ENCODE results near the gene CACNA1I.

The CACNA1I gene

DNA sequence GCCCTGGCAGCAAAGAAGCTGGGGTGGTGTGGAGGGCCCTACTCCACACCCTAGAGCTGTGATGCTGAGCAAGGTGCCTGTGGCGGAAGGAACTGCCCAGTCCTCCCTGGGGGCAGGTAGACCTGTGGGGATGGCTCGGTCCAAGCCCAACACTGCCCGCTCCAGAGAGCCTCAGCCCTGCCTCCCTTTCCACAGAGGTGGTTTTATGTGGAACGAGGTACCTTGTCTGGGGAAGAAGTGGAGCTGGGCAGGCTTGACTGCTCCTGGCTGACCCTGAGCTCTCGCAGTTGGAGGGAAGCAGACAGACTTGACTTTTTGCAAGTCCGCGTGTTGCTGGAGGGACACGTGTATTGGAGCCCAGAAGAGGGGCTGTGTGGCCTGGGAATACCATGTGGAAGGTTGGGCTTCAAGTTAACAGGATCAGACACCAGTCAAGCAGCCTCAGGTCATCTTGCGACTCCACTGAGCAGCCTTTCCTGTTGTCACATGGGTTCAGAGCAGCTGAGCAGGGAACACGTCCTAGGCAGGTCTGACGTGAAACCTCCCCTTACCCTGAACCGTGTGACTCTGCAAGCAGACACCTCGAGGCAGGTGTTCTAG, 117.7 kb downstream of the CACNA1I start:
- FAIRE-seq (no peak), DNase-seq (ENCODE audit: insufficient read length, low spot score) (no peak)
- TF ChIP-seq, protein P1, sequence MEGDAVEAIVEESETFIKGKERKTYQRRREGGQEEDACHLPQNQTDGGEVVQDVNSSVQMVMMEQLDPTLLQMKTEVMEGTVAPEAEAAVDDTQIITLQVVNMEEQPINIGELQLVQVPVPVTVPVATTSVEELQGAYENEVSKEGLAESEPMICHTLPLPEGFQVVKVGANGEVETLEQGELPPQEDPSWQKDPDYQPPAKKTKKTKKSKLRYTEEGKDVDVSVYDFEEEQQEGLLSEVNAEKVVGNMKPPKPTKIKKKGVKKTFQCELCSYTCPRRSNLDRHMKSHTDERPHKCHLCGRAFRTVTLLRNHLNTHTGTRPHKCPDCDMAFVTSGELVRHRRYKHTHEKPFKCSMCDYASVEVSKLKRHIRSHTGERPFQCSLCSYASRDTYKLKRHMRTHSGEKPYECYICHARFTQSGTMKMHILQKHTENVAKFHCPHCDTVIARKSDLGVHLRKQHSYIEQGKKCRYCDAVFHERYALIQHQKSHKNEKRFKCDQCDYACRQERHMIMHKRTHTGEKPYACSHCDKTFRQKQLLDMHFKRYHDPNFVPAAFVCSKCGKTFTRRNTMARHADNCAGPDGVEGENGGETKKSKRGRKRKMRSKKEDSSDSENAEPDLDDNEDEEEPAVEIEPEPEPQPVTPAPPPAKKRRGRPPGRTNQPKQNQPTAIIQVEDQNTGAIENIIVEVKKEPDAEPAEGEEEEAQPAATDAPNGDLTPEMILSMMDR (IDR thresholded peaks at IDR 0.05; ENCODE audit: insufficient read depth, missing control alignments) = no peak

DNA sequence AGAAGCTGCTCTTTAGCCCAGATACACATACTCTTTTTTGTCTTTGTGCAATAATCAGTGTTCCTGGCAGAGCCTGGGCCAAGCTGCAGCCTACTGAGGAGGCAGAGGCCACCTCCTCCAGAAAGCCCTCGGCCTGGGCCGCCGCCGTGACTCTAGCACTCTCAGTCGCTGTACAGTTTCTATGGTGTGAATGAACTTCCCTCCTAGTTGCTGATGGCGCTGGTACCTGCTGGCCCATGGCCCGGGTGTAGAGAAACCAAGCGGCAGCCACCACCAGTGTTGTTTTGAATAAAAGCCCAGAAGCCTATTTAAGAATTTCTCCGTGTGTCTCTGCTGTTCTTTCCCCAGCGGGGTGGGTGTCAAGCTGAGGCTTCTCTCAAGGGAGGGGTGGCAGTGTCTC, 118.9 kb downstream of the CACNA1I start:
- no peak for DNase-seq (ENCODE audit: insufficient read length, low spot score)
- FAIRE-seq = no peak
- TF ChIP-seq, protein P1 (IDR thresholded peaks at IDR 0.05; ENCODE audit: insufficient read depth, missing control alignments) = no peak

DNA sequence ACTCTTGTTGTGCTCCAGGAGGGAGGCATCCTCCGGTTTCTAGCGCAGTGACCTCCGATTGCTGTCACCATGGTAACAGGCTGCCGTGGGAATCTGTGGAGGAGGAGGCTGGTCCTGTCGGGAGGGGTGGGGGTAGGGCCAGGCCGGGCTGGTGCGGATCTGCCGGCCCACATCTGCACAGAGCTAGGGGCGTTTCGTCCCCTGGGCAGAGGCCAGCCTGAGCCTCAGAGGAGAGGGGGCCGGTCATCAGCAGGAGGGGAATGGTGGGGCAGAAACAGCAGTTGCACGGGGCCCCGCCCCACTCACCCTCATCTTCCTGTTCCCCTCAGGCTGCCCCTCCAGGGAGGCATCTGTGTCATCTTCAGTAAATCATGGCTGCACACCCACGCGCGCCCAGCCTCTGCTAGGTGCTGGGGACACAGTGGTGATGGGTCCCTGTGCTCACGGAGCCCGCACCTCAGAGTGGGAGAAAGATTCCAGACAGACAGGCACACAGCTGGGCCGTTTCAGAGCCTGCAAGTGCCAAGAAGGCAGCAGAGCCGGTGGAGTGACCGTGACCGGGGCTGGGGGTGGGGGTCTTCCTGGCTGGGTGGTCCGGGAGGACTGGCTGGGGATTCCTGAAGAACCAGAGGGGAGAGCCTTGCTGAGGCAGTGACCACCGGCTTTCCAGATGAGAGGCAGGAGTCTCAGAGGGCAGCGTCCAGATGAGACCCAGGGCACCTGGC, 120.5 kb downstream of the CACNA1I start:
- TF ChIP-seq, protein P1 (IDR thresholded peaks at IDR 0.05; ENCODE audit: insufficient read depth, missing control alignments) = no peak
- FAIRE-seq (no peak), DNase-seq (ENCODE audit: insufficient read length, low spot score) (no peak)

DNA sequence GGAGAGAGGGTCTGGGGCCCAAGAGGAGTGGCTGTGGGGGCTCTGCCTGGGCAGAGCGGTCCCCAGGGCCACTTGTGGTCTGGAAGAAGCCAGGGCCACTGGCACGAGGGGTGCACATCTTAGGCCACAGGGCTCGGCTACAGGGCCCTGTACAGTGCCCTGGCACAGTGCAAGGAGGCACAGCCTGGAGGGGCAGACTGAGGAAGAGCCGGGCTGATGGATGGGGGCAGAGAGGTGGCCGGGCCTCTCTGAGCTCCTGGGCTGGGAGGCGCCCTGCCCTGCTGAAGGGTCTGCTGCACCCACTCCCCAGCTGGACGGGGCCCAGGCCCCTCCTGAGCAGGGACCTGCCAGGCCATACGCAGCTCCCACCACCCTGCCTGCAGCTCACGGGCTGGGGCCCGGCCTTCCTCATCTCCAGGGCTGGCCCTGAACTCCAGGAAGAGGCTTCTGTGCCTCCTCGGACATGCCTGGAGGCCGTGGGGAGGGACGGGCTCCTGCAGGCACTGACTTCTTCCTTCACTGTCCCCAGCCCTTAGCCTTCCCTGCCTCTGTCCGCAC, 123.5 kb downstream of the CACNA1I start:
- TF ChIP-seq, protein P1 (IDR thresholded peaks at IDR 0.05; ENCODE audit: insufficient read depth, missing control alignments) = no peak
- FAIRE-seq (no peak), DNase-seq (ENCODE audit: insufficient read length, low spot score) (no peak)

DNA sequence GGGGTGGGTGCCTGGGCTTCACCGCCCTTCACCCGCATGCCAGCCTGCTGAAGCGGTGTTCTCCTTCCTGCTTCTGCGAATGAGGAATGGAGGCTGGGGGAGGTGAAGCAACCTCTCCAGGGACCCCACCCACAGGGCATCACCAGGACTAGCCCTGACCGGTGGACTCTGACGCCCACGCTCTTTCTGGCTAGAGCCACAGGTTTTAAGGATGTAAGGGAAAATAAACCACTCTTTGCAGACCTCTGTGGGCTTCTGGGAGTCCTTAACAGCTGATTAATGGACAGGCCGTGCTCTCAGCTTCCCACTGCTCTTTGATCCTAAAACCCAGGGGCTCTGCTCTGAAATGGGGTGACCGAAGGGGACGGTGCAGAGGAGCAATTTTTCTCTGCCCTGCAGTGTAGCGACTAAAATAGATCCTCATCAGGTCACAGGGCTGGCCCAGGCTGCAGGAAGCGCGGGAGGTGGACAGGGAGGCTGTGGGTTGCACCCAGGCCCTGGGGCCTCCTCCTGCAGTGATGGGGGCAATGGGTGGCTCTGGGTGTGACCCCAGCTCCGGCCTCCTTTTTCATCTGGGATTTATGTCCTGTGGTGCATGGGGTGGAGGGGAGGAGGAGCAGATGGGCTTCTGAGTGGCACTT, 127.4 kb downstream of the CACNA1I start:
- DNase-seq (ENCODE audit: insufficient read length, low spot score) (no peak), FAIRE-seq (no peak)
- TF ChIP-seq, protein P1 (IDR thresholded peaks at IDR 0.05; ENCODE audit: insufficient read depth, missing control alignments) = no peak

DNA sequence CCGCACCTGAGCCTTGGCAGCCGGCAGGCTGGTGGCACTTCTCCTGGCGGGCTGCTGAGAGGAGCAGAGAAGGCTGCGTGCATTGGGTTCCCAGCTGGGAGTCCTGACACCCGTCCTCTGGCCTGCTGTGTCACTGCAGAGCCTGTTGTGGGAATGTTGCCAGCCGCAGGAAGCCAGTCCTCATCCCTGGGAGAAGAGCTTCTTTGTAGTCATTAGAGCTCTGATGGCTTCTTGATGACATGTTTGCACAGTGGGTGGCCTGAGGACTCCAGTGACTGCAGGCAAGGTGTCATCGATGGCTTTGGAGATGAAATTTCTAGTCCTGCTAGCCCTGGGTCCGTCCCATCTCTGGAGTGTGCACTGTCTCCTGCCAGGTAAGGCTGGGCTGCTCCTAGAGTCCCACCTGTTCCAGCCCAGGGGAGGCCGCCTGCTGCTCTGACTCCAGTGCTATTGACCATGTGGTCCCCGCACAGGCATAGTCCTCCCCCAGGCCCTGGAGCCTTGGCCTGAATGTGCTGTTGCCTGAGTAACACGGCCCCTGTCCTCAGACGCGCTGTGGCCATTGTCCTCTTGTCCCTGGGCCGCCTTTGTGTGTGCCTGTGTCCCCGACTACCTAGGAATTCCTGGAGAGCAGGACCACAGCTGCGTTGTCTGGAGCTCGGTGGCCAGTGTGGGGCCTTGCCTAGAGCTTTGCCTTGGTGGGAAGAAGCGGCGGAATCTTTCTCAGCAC, 129.2 kb downstream of the CACNA1I start:
- no peak for DNase-seq (ENCODE audit: insufficient read length, low spot score)

More for the DNA sequence above, 129.2 kb downstream of the CACNA1I start:
- FAIRE-seq = no peak
- TF ChIP-seq, protein P1 (IDR thresholded peaks at IDR 0.05; ENCODE audit: insufficient read depth, missing control alignments) = no peak

All from D721Med (cell line).